NCI-H460 (cell line): ENCODE results near the gene ANKRD18B. TPM values are rescaled to one million over a fixed set of nuclear protein-coding genes. Genes with fewer than 3 reads are reported as not detected.
"Not testable (repeated sequence)": the region's sequence is repeated elsewhere in the genome, so short reads cannot be mapped to it uniquely, and the experiment has no call there.

ENCODE experiments used
- DNase-seq: peaks from one replicate; pipeline ENCODE4 v3.0.0-alpha.2; 2016; ENCODE audit warnings: low read depth; ENCODE audit errors: extremely low read depth
- small RNA-seq, 2 experiments: library from RNA; depleted of rRNA; stranded (forward); fragments of <200 nt; gene quantifications; one replicate each; pipeline ENCODE3, GENCODE V24; 2014
- total RNA-seq: library from RNA; depleted of rRNA; stranded (reverse); fragments of >200 nt; shearing (Covaris generic); gene quantifications from 2 replicates; pipeline ENCODE4 v1.2.3, GENCODE V29; 2014; rRNA removed

Gene ANKRD18B
- total RNA-seq, 1 experiment from 2014 or later: 7.9 TPM

DNA sequence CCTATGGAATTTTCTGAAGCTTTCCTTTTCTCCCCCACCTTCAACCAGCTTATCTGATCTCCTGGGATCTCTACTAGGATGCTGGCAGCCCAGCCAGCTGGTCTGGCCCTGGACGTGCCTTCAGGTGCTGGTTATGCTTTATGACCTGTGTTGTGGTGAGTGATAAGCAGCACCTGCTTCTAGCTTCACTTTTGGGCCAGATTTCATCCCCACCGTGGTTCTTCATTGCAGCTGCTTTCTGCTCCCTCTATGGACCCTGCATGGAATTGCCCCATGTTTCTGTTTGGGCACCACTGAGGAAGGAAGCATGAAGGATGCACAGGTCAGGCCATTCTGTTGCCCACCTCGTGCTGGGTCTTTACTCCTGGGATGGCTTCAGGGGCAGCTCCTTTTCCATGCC is 80.2 kb downstream of the ANKRD18B start:
- DNase-seq: not testable (repeated sequence)

GRCh38 chr9:33604936-33605335 is 80.9 kb downstream of the ANKRD18B start:
- not testable (repeated sequence) for DNase-seq

- no peak for DNase-seq
Measured at GRCh38 chr9:33611358-33611757, 87.3 kb downstream of the ANKRD18B start.

DNA sequence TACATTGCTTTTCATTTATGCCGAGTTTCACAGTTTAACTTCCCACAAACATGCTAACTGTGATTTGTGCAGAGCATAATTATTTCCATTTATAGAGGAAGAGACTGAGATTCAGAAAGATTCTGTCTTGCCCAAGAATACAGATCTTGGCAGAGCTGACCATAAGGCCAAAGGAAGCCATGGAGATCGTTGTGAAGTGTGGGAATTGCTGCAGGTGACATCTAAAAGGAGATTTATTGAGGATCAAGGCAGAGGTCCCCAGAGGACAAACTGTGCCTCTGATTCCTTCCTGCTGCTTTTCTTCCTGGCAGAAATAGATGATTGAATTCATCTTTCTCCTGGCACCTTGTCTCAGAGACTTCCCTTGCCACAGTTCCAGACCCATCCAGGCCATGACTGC is 88.4 kb downstream of the ANKRD18B start:
- DNase-seq: not testable (repeated sequence)

DNA sequence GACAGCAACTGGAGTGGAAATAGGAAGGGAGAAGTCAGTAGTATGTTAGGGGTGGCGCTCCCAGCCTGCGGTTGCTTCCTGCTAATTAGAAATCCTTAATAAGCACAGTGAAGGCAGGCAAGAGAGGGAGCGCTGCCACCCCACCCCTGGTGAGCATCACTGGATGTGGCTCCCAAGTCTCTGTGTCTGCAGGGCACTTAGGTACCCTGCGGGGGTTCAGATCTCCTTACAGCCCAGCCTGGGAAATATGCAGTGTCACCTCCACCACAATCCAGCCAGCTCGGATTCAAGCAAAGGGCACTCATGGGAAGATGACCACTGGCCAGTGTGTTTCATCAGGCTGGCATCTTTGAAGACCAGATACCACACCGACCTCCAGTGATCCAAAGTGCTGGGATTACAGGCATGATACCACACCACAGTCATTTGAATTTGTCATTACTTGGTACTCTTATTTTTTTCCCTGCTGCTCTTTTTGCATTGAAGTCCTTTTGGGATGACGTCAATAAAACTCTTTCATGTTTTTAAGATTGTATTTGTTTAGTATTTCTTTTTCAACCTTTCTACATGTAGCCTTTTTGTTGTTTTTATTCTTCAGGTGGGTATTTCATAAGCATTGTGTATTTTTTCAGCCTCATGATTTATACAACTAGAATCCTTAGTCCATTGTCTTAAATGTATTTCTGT is 90.1 kb downstream of the ANKRD18B start:
- DNase-seq: no peak

DNA sequence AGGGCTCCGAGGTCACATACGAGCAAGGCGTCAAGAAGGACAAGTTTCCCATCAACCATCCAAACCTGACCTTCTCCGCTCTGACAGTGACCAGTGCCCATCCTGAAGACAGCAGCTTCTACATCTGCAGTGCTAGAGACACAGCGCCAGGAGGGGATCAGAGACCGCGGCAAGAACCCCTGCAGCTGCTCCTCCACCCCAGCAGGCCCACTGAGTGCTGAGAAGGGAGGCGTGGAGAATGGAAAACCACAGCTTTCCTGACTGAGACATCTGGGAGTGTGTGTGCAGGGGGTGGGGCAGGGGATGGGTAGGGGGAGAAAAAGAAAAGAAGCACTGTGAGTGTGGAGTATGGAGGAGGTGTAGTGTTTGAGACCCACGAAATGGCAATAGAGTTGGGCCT is 94.3 kb downstream of the ANKRD18B start:
- DNase-seq: not testable (repeated sequence)

DNA sequence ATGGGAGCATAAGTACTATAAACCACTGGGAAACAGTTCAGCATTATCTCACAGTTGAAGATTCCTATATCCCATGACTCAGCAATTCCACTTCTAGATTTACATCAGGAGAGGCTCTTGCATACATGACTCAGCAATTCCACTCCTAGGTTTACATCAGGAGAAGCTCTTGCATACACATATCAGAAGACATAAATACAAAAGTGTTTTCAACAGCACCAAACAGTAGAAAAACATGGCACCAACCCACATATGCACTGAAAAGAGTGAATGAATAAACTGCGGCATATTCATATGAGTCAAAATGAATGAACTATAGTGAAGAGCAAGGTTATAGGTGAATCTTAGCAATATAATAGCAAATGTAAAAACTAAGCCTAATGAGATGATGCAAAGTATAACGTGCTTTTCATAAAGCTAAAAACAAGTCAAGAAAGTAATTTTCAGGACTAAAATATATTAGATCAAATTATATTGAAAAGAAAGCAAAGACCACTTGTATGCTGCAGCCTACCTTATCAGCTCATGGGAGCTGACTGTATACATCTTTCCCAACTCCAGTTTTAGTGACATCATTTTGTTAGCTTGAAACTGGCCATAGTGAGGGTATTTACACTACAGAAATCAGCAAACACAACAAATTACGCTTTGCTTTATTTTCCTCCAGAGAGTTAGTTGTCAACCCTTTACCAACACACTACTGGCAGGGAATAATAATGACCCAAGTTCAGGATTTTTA is 95.8 kb downstream of the ANKRD18B start:
- DNase-seq: peak; percentile 70

DNA sequence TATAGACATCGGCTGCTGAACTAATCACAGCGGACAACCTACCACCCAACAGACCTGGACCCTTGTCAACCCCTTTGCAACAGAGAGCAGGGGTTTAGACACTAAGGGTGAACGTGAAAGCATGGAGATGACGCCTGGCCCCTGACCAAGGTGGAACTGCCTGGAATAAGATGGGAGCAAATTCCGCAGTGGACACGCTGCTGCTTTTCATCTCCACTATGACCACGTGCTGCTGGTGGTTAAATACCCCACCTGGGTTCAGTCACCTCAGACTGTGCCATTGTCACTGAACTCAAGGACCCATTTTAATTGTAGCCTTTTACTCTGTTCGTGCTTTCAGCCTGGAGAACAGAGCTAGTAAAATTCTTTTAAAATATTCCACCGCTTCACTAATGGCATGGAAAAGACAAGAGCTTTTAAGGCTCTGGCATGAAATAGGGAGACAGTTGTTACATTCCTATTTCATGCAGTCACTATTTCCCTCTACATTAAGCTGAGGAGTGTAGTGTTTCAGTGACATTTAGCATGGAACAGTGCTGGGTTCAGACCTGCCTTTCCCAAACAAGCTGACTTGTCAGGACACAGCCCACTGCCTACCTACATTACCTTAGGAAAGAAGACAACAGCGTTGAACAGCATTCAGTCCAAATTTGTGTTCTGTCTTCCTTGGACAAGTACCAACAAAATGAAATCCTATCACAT is 96.8 kb downstream of the ANKRD18B start:
- DNase-seq: no peak

Small RNA genes within 50 kb of the gene (small RNA-seq; reads per million reads assigned to genes)
- 0 reads per million in 2 experiments for gene AL139008.1
- gene PRSS3P4: 0 reads per million in 2 experiments

Other genes with a start within 250 kb of the ANKRD18B start
- 17.8 and 21.0 TPM in 2 replicates for gene NFX1, start 233.7 kb upstream of the ANKRD18B start, total RNA-seq
- not detected in 2 replicates for gene AQP7, start 121.7 kb upstream of the ANKRD18B start, total RNA-seq
- 2.6 and 4.6 TPM in 2 replicates for gene AQP3, start 76.7 kb upstream of the ANKRD18B start, total RNA-seq
- gene NOL6, start 50.3 kb upstream of the ANKRD18B start, total RNA-seq: 21.1 and 23.7 TPM in 2 replicates